Activated T-cell treated with anti-CD3 and anti-CD28 coated beads for 48 hours (primary cell): ENCODE measurements around the gene B3GALT5.

Experiments used
- DNase-seq: peaks from one replicate; pipeline ENCODE4 v3.0.0-alpha.2; 2020; ENCODE audit warnings: low read depth

B3GALT5 gene

GRCh38 chr21:39700318-39700717, 87.6 kb downstream of the B3GALT5 start:
- no peak for DNase-seq

- no peak for DNase-seq
These were observed 90.8 kb downstream of the B3GALT5 start for GRCh38 chr21:39703578-39703977.

- no peak for DNase-seq
These were observed 93.1 kb downstream of the B3GALT5 start for GRCh38 chr21:39705849-39706248.

- no peak for DNase-seq
These were observed 94.6 kb downstream of the B3GALT5 start for GRCh38 chr21:39707316-39707715.

GRCh38 chr21:39710866-39711265, 98.1 kb downstream of the B3GALT5 start:
- DNase-seq = no peak

- no peak for DNase-seq
These were observed 99.5 kb downstream of the B3GALT5 start for GRCh38 chr21:39712273-39712672.

- DNase-seq = no peak
These were observed 100.2 kb downstream of the B3GALT5 start for GRCh38 chr21:39712976-39713375.

- DNase-seq = no peak
These were observed 101.2 kb downstream of the B3GALT5 start for GRCh38 chr21:39713905-39714304.

- DNase-seq = no peak
These were observed 101.6 kb downstream of the B3GALT5 start for GRCh38 chr21:39714331-39714730.

- DNase-seq = peak; percentile 16
These were observed 103.2 kb downstream of the B3GALT5 start for GRCh38 chr21:39715804-39716397.

- DNase-seq = no peak
These were observed 107.5 kb downstream of the B3GALT5 start for GRCh38 chr21:39720126-39720778.

GRCh38 chr21:39721885-39722284, 109.1 kb downstream of the B3GALT5 start:
- no peak for DNase-seq
